ENCODE data around the gene LBH. TPM values are rescaled to one million over a fixed set of nuclear protein-coding genes. Genes with fewer than 3 reads are reported as not detected.

Gene LBH
- polyA plus RNA-seq, 3 donors, result 0.41 to 0.76 (median 0.42) TPM

DNA sequence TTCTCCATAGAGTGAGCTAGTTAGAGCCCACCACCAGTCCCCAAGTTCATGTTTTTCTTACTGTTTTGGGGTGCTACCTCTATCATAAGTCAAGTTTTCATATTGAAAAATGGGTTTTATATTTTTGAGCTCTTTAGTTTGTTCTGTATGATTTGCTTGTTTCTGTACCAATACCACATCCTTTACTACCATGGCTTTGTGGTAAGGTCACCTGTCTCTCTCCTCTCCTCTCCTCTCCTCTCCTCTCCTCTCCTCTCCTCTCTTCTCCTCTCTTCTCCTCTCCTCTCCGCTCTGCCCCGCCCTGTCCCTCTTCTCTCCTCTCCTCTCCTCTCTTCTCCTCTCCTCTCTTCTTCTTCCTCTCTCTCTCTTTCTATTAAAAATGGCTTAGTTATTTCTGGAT is 22.1 kb upstream of the LBH start:
- Histone ChIP-seq H3K27me3 (ENCODE audit: control insufficient read depth in 2 of 2, insufficient read depth in 2 of 2, low read length in 2 of 2) (no peaks in the 10 kb centered on the region), H3K9ac (ENCODE audit: insufficient read depth, low read length, poor library complexity, severe bottlenecking) (no peak overlapping the region), H4K20me1 (ENCODE audit: insufficient read depth, low read length) (no peaks in the 10 kb centered on the region), H2AFZ (ENCODE audit: insufficient read depth, low read depth, low read length, poor library complexity, severe bottlenecking) (no peak overlapping the region), H3K27ac (ENCODE audit: low read depth in 1 of 2, low read length in 2 of 2) (no peak overlapping the region), H3K36me3 (replicated peaks in 1 of 2; ENCODE audit: control insufficient read depth in 1 of 2, insufficient read depth in 2 of 2, low read length in 2 of 2) (no peaks in the 10 kb centered on the region), H3K9me3 (replicated peaks in 1 of 2; ENCODE audit: control insufficient read depth in 1 of 2, insufficient read depth in 1 of 2, low read length in 2 of 2) (no peaks in the 10 kb centered on the region), H3K4me2 (replicated peaks; ENCODE audit: extremely low read depth, low read length, poor library complexity, severe bottlenecking) (no peak overlapping the region), H3K4me3 (replicated peaks in 1 of 3; ENCODE audit: low read depth in 2 of 3, low read length in 3 of 3) (no peak overlapping the region), H3K4me1 (ENCODE audit: control insufficient read depth in 1 of 2, insufficient read depth in 2 of 2, low read length in 2 of 2) (no peaks in the 10 kb centered on the region), H3K79me2 (ENCODE audit: insufficient read depth, low read length) (no peaks in the 10 kb centered on the region)
- no peak for DNase-seq
- no peaks in the 10 kb centered on the region for H3K36me3 Mint-ChIP-seq
- intact Hi-C loops (cut with micrococcal nuclease), result loop anchor here (5.0 kb wide), 1 partner anchor 498 kb away; no protein-coding TSS in a partner anchor
- H3K4me1 Mint-ChIP-seq, result peaks cover 2% of the 10 kb centered on the region
- H3K27me3 Mint-ChIP-seq (ENCODE audit: low read depth in 3 of 3), result peaks cover 0 to 7% (median 5%) of the 10 kb centered on the region in 3 donors
- no peak overlapping the region for H3K4me3 Mint-ChIP-seq
- WGBS (ENCODE audit: insufficient coverage), result no CpG with 5 or more reads among the region's 2 CpGs
- H3K27ac Mint-ChIP-seq, result no peak overlapping the region
- TF ChIP-seq, protein P1, sequence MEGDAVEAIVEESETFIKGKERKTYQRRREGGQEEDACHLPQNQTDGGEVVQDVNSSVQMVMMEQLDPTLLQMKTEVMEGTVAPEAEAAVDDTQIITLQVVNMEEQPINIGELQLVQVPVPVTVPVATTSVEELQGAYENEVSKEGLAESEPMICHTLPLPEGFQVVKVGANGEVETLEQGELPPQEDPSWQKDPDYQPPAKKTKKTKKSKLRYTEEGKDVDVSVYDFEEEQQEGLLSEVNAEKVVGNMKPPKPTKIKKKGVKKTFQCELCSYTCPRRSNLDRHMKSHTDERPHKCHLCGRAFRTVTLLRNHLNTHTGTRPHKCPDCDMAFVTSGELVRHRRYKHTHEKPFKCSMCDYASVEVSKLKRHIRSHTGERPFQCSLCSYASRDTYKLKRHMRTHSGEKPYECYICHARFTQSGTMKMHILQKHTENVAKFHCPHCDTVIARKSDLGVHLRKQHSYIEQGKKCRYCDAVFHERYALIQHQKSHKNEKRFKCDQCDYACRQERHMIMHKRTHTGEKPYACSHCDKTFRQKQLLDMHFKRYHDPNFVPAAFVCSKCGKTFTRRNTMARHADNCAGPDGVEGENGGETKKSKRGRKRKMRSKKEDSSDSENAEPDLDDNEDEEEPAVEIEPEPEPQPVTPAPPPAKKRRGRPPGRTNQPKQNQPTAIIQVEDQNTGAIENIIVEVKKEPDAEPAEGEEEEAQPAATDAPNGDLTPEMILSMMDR (IDR thresholded peaks at IDR 0.05), result no peak
- no peaks in the 10 kb centered on the region for H3K9me3 Mint-ChIP-seq

DNA sequence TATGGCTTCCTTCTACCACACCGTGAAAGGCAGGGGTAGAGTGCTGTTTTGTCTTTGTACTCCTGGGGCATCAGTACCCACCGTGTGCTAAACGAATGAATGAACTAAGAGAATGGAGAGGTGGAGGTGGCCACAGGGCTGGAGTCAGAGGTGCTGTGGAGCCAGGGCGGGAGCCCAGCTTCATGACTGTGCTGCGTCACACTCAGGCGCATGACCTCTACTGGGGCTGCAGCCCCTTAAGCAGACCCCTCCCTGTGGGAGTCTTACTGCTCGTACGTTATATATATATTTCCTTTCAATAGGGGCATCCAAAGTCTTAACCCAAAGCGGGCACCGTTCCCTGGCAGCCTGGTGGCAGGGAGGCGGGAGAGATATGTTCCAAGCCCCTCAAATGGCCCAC is 18.0 kb upstream of the LBH start:
- no peak for DNase-seq
- Histone ChIP-seq H3K36me3 (replicated peaks in 1 of 2; ENCODE audit: control insufficient read depth in 1 of 2, insufficient read depth in 2 of 2, low read length in 2 of 2) (no peaks in the 10 kb centered on the region), H3K27ac (ENCODE audit: low read depth in 1 of 2, low read length in 2 of 2) (no peak overlapping the region), H3K27me3 (ENCODE audit: control insufficient read depth in 2 of 2, insufficient read depth in 2 of 2, low read length in 2 of 2) (no peaks in the 10 kb centered on the region), H3K9me3 (replicated peaks in 1 of 2; ENCODE audit: control insufficient read depth in 1 of 2, insufficient read depth in 1 of 2, low read length in 2 of 2) (no peaks in the 10 kb centered on the region), H3K4me1 (ENCODE audit: control insufficient read depth in 1 of 2, insufficient read depth in 2 of 2, low read length in 2 of 2) (no peaks in the 10 kb centered on the region), H3K4me3 (replicated peaks in 1 of 3; ENCODE audit: low read depth in 2 of 3, low read length in 3 of 3) (no peak overlapping the region), H3K9ac (ENCODE audit: insufficient read depth, low read length, poor library complexity, severe bottlenecking) (no peak overlapping the region), H2AFZ (ENCODE audit: insufficient read depth, low read depth, low read length, poor library complexity, severe bottlenecking) (no peak overlapping the region), H3K4me2 (replicated peaks; ENCODE audit: extremely low read depth, low read length, poor library complexity, severe bottlenecking) (no peak overlapping the region), H4K20me1 (ENCODE audit: insufficient read depth, low read length) (no peaks in the 10 kb centered on the region), H3K79me2 (ENCODE audit: insufficient read depth, low read length) (no peaks in the 10 kb centered on the region)
- WGBS (ENCODE audit: insufficient coverage), result 93% methylated on average over 4 of the region's 11 CpGs
- peaks cover 3 to 10% (median 3%) of the 10 kb centered on the region in 3 donors for H3K27me3 Mint-ChIP-seq (ENCODE audit: low read depth in 3 of 3)
- TF ChIP-seq, protein P1 (IDR thresholded peaks at IDR 0.05), result no peak
- H3K36me3 Mint-ChIP-seq, result no peaks in the 10 kb centered on the region
- H3K4me1 Mint-ChIP-seq, result peaks cover 8% of the 10 kb centered on the region
- H3K27ac Mint-ChIP-seq, result no peak overlapping the region
- H3K4me3 Mint-ChIP-seq, result no peak overlapping the region
- H3K9me3 Mint-ChIP-seq, result no peaks in the 10 kb centered on the region
- intact Hi-C loops (cut with micrococcal nuclease), result no loop called here

Data from CD14-positive monocyte (primary cell).